ENCODE data around the gene LRRC43. TPM values are rescaled to one million over a fixed set of nuclear protein-coding genes. Genes with fewer than 3 reads are reported as not detected.

The LRRC43 gene
- total and polyA plus RNA-seq, 2 of the 4 experiments (the other 2 are of a cell fraction), result 0.26 to 0.36 TPM

DNA sequence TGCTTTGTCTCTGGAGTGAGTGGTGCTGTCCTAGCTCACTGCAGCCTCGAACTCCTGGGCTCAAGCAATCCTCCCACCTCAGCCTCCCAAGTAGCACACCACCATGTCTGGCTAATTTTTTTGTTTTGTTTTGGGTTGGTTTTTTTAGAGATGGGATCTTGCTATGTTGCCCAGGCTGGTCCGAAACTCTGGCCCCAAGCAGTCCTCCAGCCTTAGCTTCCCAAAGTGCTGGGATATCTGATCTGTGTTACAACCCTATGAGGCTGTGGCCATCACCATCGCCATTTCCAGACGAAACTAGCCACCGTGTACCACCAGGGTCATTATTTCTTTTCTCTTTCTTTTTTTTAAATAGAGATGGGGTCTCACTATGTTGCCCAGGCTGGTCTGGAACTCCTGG, 11.5 kb upstream of the LRRC43 start:
- Histone ChIP-seq H3K14ac (replicated peaks; ENCODE audit: low read depth, low read length) (no peak overlapping the region), H3K4me1 (ENCODE audit: control insufficient read depth, insufficient read depth, low read length) (no peaks in the 10 kb centered on the region), H3K27ac (ENCODE audit: insufficient read depth, low read length) (no peak overlapping the region), H4K5ac (ENCODE audit: low read depth, low read length) (no peak overlapping the region), H2BK15ac (ENCODE audit: low read depth, low read length) (no peak overlapping the region), H3K4me3 (ENCODE audit: insufficient read depth, low read depth, low read length) (no peak overlapping the region), H3K27me3 (ENCODE audit: control insufficient read depth, insufficient read depth, low read length) (peaks cover 24% of the 10 kb centered on the region), H3K18ac (ENCODE audit: low read depth, low read length) (no peak overlapping the region), H4K20me1 (ENCODE audit: insufficient read depth, low read length) (no peaks in the 10 kb centered on the region), H3K4me2 (ENCODE audit: low read depth, low read length) (no peak overlapping the region), H2AK9ac (replicated peaks; ENCODE audit: low read depth, low read length, poor library complexity) (no peak overlapping the region), H3K9me1 (ENCODE audit: insufficient read depth, low read length) (no peaks in the 10 kb centered on the region; the same call in 1 of the 2 replicates), H4K8ac (ENCODE audit: low read depth in 2 of 2, low read length in 2 of 2) (no peak overlapping the region), H2AFZ (replicated peaks; ENCODE audit: low read length, poor library complexity) (no peak overlapping the region), H3K9me3 (ENCODE audit: control insufficient read depth, insufficient read depth, low read length) (no peaks in the 10 kb centered on the region), H3K23ac (ENCODE audit: low read depth, low read length) (no peak overlapping the region), H2BK20ac (ENCODE audit: low read depth, low read length) (no peak overlapping the region), H2BK120ac (ENCODE audit: low read depth, low read length) (no peak overlapping the region), H3K9ac (ENCODE audit: low read depth, low read length) (no peak overlapping the region), H2BK5ac (ENCODE audit: low read depth, low read length, poor library complexity, severe bottlenecking) (no peak overlapping the region), H3K36me3 (ENCODE audit: control insufficient read depth, insufficient read depth, low read length) (no peaks in the 10 kb centered on the region), H4K91ac (ENCODE audit: insufficient read depth, low read depth, low read length) (no peak overlapping the region), H3K79me1 (ENCODE audit: low read depth in 1 of 2, low read length in 2 of 2) (no peaks in the 10 kb centered on the region), H3K4ac (ENCODE audit: low read depth, low read length) (no peak overlapping the region), H2AK5ac (ENCODE audit: low read depth, low read length) (no peak overlapping the region), H3K56ac (ENCODE audit: extremely low read depth, insufficient read depth, low read length) (no peak overlapping the region)
- ChIA-PET CTCF (no interaction called here), POLR2A (ENCODE audit: unreplicated experiment) (no interaction called here)
- in situ Hi-C loops (cut with MboI; ENCODE audit: low sequenced_read_pairs), result no loop called here
- intact Hi-C loops (cut with micrococcal nuclease), result no loop called here
- no CpG with 5 or more reads among the region's 5 CpGs for WGBS, 2 experiments (ENCODE audit: extremely low coverage in 2 of 2, insufficient read length in 1 of 2)
- TF ChIP-seq NFE2L2 (IDR thresholded peaks at IDR 0.05; ENCODE audit: low read depth, low read length) (no peak), MXI1 (IDR thresholded peaks at IDR 0.05; ENCODE audit: borderline replicate concordance, low read depth, low read length) (no peak), MAFK (IDR thresholded peaks at IDR 0.05; ENCODE audit: low read depth, low read length) (no peak), MAZ (IDR thresholded peaks at IDR 0.05; ENCODE audit: borderline replicate concordance, low read depth, low read length) (no peak), RAD21 (IDR thresholded peaks at IDR 0.05; ENCODE audit: low read length) (no peak), CEBPB (IDR thresholded peaks at IDR 0.05; ENCODE audit: low read depth, low read length) (no peak), BHLHE40 (IDR thresholded peaks at IDR 0.05; ENCODE audit: low read depth, low read length) (no peak), SMC3 (IDR thresholded peaks at IDR 0.05; ENCODE audit: low read depth, low read length) (no peak)
- TF ChIP-seq, protein P1, sequence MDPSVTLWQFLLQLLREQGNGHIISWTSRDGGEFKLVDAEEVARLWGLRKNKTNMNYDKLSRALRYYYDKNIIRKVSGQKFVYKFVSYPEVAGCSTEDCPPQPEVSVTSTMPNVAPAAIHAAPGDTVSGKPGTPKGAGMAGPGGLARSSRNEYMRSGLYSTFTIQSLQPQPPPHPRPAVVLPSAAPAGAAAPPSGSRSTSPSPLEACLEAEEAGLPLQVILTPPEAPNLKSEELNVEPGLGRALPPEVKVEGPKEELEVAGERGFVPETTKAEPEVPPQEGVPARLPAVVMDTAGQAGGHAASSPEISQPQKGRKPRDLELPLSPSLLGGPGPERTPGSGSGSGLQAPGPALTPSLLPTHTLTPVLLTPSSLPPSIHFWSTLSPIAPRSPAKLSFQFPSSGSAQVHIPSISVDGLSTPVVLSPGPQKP (IDR thresholded peaks at IDR 0.05; ENCODE audit: borderline replicate concordance, low read depth, low read length), result no peak
- no TSS peak for BruUV-seq (replicated peaks)
- dilution Hi-C loops (cut with HindIII; ENCODE audit: low sequenced_read_pairs, unreplicated experiment), result no loop called here
- DNase-seq, result no peak
- no peak for ATAC-seq (ENCODE audit: low read depth)

All from IMR-90 (cell line).